ENCODE data around the gene CRKL.

DNA sequence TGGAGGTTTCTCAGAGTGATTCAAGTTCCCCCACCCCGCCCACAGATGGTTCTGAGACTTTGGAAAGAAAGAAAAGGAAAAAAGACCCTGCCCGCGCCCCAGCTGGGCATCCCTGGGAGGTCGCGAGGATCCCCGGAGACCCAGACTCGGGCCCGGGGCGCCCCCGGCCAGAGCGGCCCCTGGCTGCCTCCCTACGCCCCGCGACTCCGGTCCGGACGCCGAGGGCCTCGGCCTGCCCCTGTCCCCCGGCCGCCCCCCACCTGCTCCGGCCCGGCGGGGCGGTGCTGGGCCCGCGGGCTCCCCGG is 47.5 kb downstream of the CRKL start:
- no peak for TF ChIP-seq POLR2AphosphoS5 (IDR thresholded peaks at IDR 0.05; ENCODE audit: low read depth, low read length)
- no peak for TF ChIP-seq SMC3 (IDR thresholded peaks at IDR 0.05; ENCODE audit: low read depth, low read length)
